ENCODE results near the gene CAPZA2.
A peak's percentile ranks its signal among the peaks of the same experiment; 100 is the strongest.

Gene CAPZA2

GRCh38 chr7:116851175-116851574 is 11.2 kb upstream of the CAPZA2 start:
- Histone ChIP-seq H3K36me3 (ENCODE audit: insufficient read depth, low read length) (no peaks in the 10 kb centered on the region), H3K9ac (ENCODE audit: insufficient read length) (no peak overlapping the region), H3K27ac (no peak overlapping the region), H3K9me3 (ENCODE audit: low read depth, low read length) (no peaks in the 10 kb centered on the region), H3K4me3 (no peak overlapping the region)
- TF ChIP-seq FOXP2 (optimal IDR thresholded peaks at IDR 0.05; ENCODE audit: control extremely low read depth, extremely low read length, insufficient read depth) (no peak), EZH2 (IDR thresholded peaks at IDR 0.05) (no peak), POLR2AphosphoS5 (IDR thresholded peaks at IDR 0.05; ENCODE audit: borderline replicate concordance, low read depth, low read length) (no peak)
- no peak for DNase-seq (ENCODE audit: low read depth, low spot score)

- no peak overlapping the region for H3K27ac ChIP-seq
- H3K4me3 ChIP-seq, result no peak overlapping the region
- H3K36me3 ChIP-seq (ENCODE audit: insufficient read depth, low read length), result no peaks in the 10 kb centered on the region
- H3K9ac ChIP-seq (ENCODE audit: insufficient read length), result no peak overlapping the region
- H3K9me3 ChIP-seq (ENCODE audit: low read depth, low read length), result no peaks in the 10 kb centered on the region
- DNase-seq (ENCODE audit: low read depth, low spot score), result no peak
- no peak for TF ChIP-seq FOXP2 (optimal IDR thresholded peaks at IDR 0.05; ENCODE audit: control extremely low read depth, extremely low read length, insufficient read depth)
- TF ChIP-seq EZH2 (IDR thresholded peaks at IDR 0.05), result no peak
- TF ChIP-seq POLR2AphosphoS5 (IDR thresholded peaks at IDR 0.05; ENCODE audit: borderline replicate concordance, low read depth, low read length), result no peak
Observed at GRCh38 chr7:116851671-116852070, 10.7 kb upstream of the CAPZA2 start.

GRCh38 chr7:116854132-116854531 is 8.3 kb upstream of the CAPZA2 start:
- H3K36me3 ChIP-seq (ENCODE audit: insufficient read depth, low read length), result no peaks in the 10 kb centered on the region
- no peak for TF ChIP-seq FOXP2 (optimal IDR thresholded peaks at IDR 0.05; ENCODE audit: control extremely low read depth, extremely low read length, insufficient read depth)
- no peak for TF ChIP-seq EZH2 (IDR thresholded peaks at IDR 0.05)
- TF ChIP-seq POLR2AphosphoS5 (IDR thresholded peaks at IDR 0.05; ENCODE audit: borderline replicate concordance, low read depth, low read length), result no peak
- no peak overlapping the region for H3K27ac ChIP-seq
- H3K9ac ChIP-seq (ENCODE audit: insufficient read length), result no peak overlapping the region
- no peak overlapping the region for H3K4me3 ChIP-seq
- H3K9me3 ChIP-seq (ENCODE audit: low read depth, low read length), result no peaks in the 10 kb centered on the region
- no peak for DNase-seq (ENCODE audit: low read depth, low spot score)

DNA sequence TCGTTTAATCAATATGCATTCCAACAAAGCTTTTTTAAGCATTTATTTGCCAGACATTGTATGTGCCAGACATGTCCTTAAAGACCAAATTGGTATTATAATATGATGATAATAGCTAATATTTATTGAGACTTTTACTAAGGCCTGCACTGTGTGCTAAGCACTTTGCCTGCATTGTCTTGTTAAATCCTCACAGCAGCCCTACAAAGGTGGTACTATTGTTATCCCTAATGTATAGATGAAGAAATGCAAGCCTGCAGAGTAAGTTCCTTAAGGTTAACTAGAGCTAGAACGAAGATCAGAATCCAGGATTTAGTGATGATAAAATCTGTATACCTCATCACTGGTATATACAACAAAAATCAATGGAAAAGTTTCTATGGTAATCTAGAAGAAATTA is 5.3 kb upstream of the CAPZA2 start:
- no peaks in the 10 kb centered on the region for H3K36me3 ChIP-seq (ENCODE audit: insufficient read depth, low read length)
- no peak for DNase-seq (ENCODE audit: low read depth, low spot score)
- no peak for TF ChIP-seq FOXP2 (optimal IDR thresholded peaks at IDR 0.05; ENCODE audit: control extremely low read depth, extremely low read length, insufficient read depth)
- no peak for TF ChIP-seq EZH2 (IDR thresholded peaks at IDR 0.05)
- TF ChIP-seq POLR2AphosphoS5 (IDR thresholded peaks at IDR 0.05; ENCODE audit: borderline replicate concordance, low read depth, low read length), result no peak
- H3K9me3 ChIP-seq (ENCODE audit: low read depth, low read length), result no peaks in the 10 kb centered on the region
- H3K4me3 ChIP-seq, result no peak overlapping the region
- no peak overlapping the region for H3K27ac ChIP-seq
- no peak overlapping the region for H3K9ac ChIP-seq (ENCODE audit: insufficient read length)

- no peak overlapping the region for H3K27ac ChIP-seq
- TF ChIP-seq POLR2AphosphoS5 (IDR thresholded peaks at IDR 0.05; ENCODE audit: borderline replicate concordance, low read depth, low read length), result no peak
- TF ChIP-seq EZH2 (IDR thresholded peaks at IDR 0.05), result no peak
- no peak for TF ChIP-seq FOXP2 (optimal IDR thresholded peaks at IDR 0.05; ENCODE audit: control extremely low read depth, extremely low read length, insufficient read depth)
Observed at GRCh38 chr7:116859323-116859722, 3.1 kb upstream of the CAPZA2 start.

GRCh38 chr7:116861717-116862116 is 670 bp upstream of the CAPZA2 start:
- TF ChIP-seq FOXP2 (optimal IDR thresholded peaks at IDR 0.05; ENCODE audit: control extremely low read depth, extremely low read length, insufficient read depth), result no peak
- TF ChIP-seq EZH2 (IDR thresholded peaks at IDR 0.05), result no peak
- no peak for TF ChIP-seq POLR2AphosphoS5 (IDR thresholded peaks at IDR 0.05; ENCODE audit: borderline replicate concordance, low read depth, low read length)
- DNase-seq (ENCODE audit: low read depth, low spot score), result no peak
- no peak overlapping the region for H3K27ac ChIP-seq
- H3K9me3 ChIP-seq (ENCODE audit: low read depth, low read length), result no peaks in the 10 kb centered on the region
- peak overlapping the region; percentile 83 for H3K4me3 ChIP-seq
- peak overlapping the region; percentile 44 for H3K9ac ChIP-seq (ENCODE audit: insufficient read length)
- peaks cover 5% of the 10 kb centered on the region for H3K36me3 ChIP-seq (ENCODE audit: insufficient read depth, low read length)

More at GRCh38 chr7:116859323-116859722, 3.1 kb upstream of the CAPZA2 start:
- Histone ChIP-seq H3K9me3 (ENCODE audit: low read depth, low read length) (no peaks in the 10 kb centered on the region), H3K4me3 (no peak overlapping the region), H3K9ac (ENCODE audit: insufficient read length) (no peak overlapping the region), H3K36me3 (ENCODE audit: insufficient read depth, low read length) (no peaks in the 10 kb centered on the region)
- no peak for DNase-seq (ENCODE audit: low read depth, low spot score)

DNA sequence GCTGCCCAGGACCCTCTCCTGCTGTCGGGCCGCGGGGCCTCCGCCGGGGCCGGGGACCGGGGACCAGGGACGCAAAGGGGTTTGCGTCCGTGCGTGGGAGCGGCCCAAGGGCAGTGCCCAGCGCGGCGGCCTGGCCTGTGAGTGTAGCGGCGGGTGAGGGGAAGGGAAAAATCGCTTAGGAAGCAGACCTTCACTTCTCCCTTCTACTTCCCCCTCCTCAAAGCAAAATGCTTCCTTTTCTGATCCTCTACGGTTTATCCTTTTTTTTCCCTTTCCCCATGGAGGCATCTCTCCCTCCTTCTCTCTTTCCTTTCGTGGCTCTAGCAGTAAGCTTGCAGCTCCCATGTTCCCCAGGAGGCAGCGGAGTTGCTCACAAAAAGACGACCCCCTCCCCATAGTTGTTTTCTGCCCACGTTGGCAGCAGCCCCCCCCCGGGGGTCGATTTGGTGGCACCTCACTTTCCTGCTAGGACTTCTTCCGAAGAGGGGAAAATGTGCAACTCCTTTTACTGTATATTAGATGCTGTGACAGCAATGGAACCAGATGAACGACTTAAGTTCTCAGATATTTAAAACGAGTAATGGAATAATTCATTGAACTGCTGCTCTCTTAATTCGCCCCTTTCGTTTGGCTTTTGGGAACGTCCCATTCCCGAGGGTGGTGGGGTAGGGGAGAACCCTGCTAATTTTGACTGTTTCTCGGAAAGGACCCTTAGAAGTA is 724 bp downstream of the CAPZA2 start:
- H3K9ac ChIP-seq (ENCODE audit: insufficient read length), result peak overlapping the region; percentile 84
- H3K36me3 ChIP-seq (ENCODE audit: insufficient read depth, low read length), result peaks cover 18% of the 10 kb centered on the region
- TF ChIP-seq FOXP2 (optimal IDR thresholded peaks at IDR 0.05; ENCODE audit: control extremely low read depth, extremely low read length, insufficient read depth), result no peak
- no peak for TF ChIP-seq EZH2 (IDR thresholded peaks at IDR 0.05)
- TF ChIP-seq POLR2AphosphoS5 (IDR thresholded peaks at IDR 0.05; ENCODE audit: borderline replicate concordance, low read depth, low read length), result no peak
- peak overlapping the region; percentile 64; the same call in 1 of the 2 replicates for H3K27ac ChIP-seq
- no peaks in the 10 kb centered on the region for H3K9me3 ChIP-seq (ENCODE audit: low read depth, low read length)
- no peak for DNase-seq (ENCODE audit: low read depth, low spot score)
- peak overlapping the region; percentile 83 for H3K4me3 ChIP-seq

DNA sequence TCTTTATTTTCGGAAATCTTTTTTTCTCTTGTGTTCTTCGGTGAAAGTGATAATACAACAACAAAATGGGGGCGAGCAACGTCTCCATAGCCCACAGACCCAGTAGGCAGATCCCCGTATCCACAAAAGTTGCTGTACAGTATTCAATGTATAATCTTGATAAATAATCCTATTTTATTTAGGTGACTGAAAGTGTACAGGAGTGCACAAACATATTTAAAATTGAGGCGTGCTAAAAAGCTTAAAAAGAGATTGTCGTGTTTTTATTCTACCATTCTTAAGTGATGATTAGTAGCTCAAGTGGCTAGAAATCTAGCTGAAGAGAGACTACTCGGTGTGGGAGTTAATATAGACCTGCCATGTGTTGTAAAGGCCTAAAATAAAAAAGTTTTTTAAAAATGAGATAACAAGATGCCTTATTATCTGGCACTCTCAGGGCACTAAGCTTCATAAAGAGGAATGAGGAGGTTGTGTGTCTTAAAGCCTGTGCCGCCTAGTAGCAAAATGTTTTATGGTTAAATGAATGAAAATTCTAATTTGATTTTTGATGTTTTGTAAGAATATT is 1.6 kb downstream of the CAPZA2 start:
- Histone ChIP-seq H3K4me3 (peak overlapping the region; percentile 83), H3K9ac (ENCODE audit: insufficient read length) (peak overlapping the region; percentile 84), H3K27ac (no peak overlapping the region), H3K36me3 (ENCODE audit: insufficient read depth, low read length) (peaks cover 18% of the 10 kb centered on the region), H3K9me3 (ENCODE audit: low read depth, low read length) (no peaks in the 10 kb centered on the region)
- no peak for DNase-seq (ENCODE audit: low read depth, low spot score)
- TF ChIP-seq POLR2AphosphoS5 (IDR thresholded peaks at IDR 0.05; ENCODE audit: borderline replicate concordance, low read depth, low read length), result no peak
